Measurements from ENCODE around the gene KRT31. TPM values are rescaled to one million over a fixed set of nuclear protein-coding genes. Genes with fewer than 3 reads are reported as not detected.
A peak's percentile ranks its signal among the peaks of the same experiment; 100 is the strongest.

The KRT31 gene
- total and polyA plus RNA-seq, 2 of the 8 experiments (the other 6 are each of a cell fraction or from before 2014, with no cell fraction given): not detected

DNA sequence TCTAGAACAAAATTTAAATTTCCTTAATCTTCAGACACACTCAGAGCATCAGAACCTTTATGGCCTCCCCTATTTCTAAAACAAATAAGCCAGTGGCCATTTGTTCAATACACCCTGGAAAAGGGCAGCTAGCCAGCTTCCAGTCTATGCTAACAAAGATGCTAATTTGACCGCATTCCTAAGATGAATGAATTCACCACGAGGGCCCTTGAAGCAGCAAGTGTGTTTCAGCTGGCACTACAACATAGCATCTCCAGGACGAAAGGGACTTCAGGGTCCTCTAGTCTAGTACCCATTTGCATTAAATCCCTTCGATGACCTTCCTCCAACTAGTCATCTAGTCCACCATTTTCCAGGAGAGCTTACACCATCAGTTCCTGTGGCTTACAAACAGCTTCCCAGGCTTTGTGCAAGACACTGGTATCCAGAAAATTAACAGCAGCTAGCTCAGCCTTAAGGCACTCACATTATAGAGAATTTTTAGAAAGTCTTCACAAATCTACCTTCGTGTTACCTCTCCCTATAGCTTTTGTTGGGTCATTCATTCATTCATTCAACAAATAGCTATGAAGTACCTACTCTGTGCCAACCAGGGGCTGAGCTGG lies 16.0 kb upstream of the KRT31 start:
- TF ChIP-seq, protein P1, sequence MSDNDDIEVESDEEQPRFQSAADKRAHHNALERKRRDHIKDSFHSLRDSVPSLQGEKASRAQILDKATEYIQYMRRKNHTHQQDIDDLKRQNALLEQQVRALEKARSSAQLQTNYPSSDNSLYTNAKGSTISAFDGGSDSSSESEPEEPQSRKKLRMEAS (IDR thresholded peaks at IDR 0.05): peak; percentile 56; the same call in 1 of the 2 replicates
- TF ChIP-seq TEAD4 (IDR thresholded peaks at IDR 0.05; ENCODE audit: low read depth, low read length) (peak; percentile 78; the same call in 1 of the 2 replicates), TBP (IDR thresholded peaks at IDR 0.05; ENCODE audit: low read depth, low read length) (no peak), JUND (IDR thresholded peaks at IDR 0.05; ENCODE audit: low read length) (no peak), HDAC2 (IDR thresholded peaks at IDR 0.05; ENCODE audit: borderline replicate concordance in 1 of 2, low read depth in 2 of 2, low read length in 2 of 2) (no peak)
- CTCF ChIA-PET (ENCODE audit: partially characterized antibody): interaction anchor here (0.8 to 2.0 kb wide), 4 partner anchors 136 to 555 kb away, joined by 3 to 6 read pairs (median 4); no protein-coding TSS in a partner anchor

More for the DNA sequence above, 16.0 kb upstream of the KRT31 start:
- Histone ChIP-seq H3K23ac (ENCODE audit: insufficient read length) (no peak overlapping the region), H3K4me2 (ENCODE audit: insufficient read depth in 1 of 2, low read depth in 2 of 2, low read length in 2 of 2) (peak overlapping the region; percentile 3 to 33; a peak in 1 of 4 replicates), H3K4me1 (replicated peaks in 1 of 4; ENCODE audit: control insufficient read depth in 3 of 4, insufficient read depth in 4 of 4, low read length in 3 of 4) (peaks cover 0 to 7% (median 1%) of the 10 kb centered on the region in 4 experiments; a peak in 5 of 7 replicates), H2BK20ac (ENCODE audit: low read length) (no peak overlapping the region), H2AFZ (ENCODE audit: low read length) (0 out of 2 replicates have a peak overlapping the region, but pooled peaks have one; percentile 11), H3K27me3 (replicated peaks in 1 of 4; ENCODE audit: control insufficient read depth in 3 of 4, extremely low read depth in 1 of 4, insufficient read depth in 3 of 4, low read length in 3 of 4) (no peaks in the 10 kb centered on the region; a peak in 2 of 7 replicates), H3K23me2 (ENCODE audit: low read depth, low read length) (no peaks in the 10 kb centered on the region), H3K36me3 (ENCODE audit: control insufficient read depth in 2 of 4, insufficient read depth in 4 of 4, low read length in 3 of 4) (no peaks in the 10 kb centered on the region), H4K20me1 (replicated peaks in 1 of 2; ENCODE audit: control insufficient read depth in 1 of 2, insufficient read depth in 2 of 2, low read length in 2 of 2) (no peaks in the 10 kb centered on the region), H3K27ac (ENCODE audit: low read depth, low read length) (no peak overlapping the region), H4K91ac (replicated peaks; ENCODE audit: insufficient read length, low read length) (no peak overlapping the region), H4K5ac (ENCODE audit: insufficient read length, low read depth, low read length) (no peak overlapping the region), H3K18ac (ENCODE audit: extremely low read depth, low read length) (0 out of 2 replicates have a peak overlapping the region, but pooled peaks have one; percentile 9), H3K4me3 (ENCODE audit: extremely low read depth in 1 of 4, insufficient read depth in 2 of 4, low read depth in 3 of 4, low read length in 4 of 4) (no peak overlapping the region), H3K79me1 (ENCODE audit: low read depth, low read length) (no peaks in the 10 kb centered on the region), H2BK15ac (ENCODE audit: low read length) (no peak overlapping the region), H2BK12ac (ENCODE audit: low read depth, low read length) (peak overlapping the region; percentile 46; the same call in 1 of the 2 replicates), H3K4ac (replicated peaks; ENCODE audit: insufficient read length, low read depth, low read length) (no peak overlapping the region), H3K56ac (replicated peaks; ENCODE audit: insufficient read length, low read depth, low read length) (no peak overlapping the region), H3K79me2 (ENCODE audit: control insufficient read depth in 1 of 2, insufficient read depth in 2 of 2, low read length in 2 of 2) (no peaks in the 10 kb centered on the region), H2AK5ac (ENCODE audit: low read depth, low read length) (no peak overlapping the region), H3K9me3 (ENCODE audit: insufficient read depth in 2 of 2, low read depth in 1 of 2, low read length in 1 of 2) (no peaks in the 10 kb centered on the region), H3K14ac (ENCODE audit: insufficient read length) (no peak overlapping the region), H3K9ac (replicated peaks in 1 of 4; ENCODE audit: extremely low read depth in 1 of 4, low read depth in 3 of 4, low read length in 3 of 4) (no peak overlapping the region), H4K8ac (ENCODE audit: extremely low read depth, insufficient read depth, low read length) (no peak overlapping the region), H2BK120ac (replicated peaks; ENCODE audit: low read depth, low read length) (no peak overlapping the region), H2BK5ac (ENCODE audit: low read depth, low read length) (0 out of 2 replicates have a peak overlapping the region, but pooled peaks have one; percentile 13)
- POLR2A ChIA-PET (ENCODE audit: partially characterized antibody): interaction anchor here (0.6 to 1.0 kb wide), 2 partner anchors 279 to 1944 kb away, joined by 3 read pairs; no protein-coding TSS in a partner anchor
- peak; percentile 76 for FAIRE-seq
- no peak for DNase-seq (ENCODE audit: low read depth in 1 of 2, low spot score in 2 of 2)
- WGBS, 2 experiments (ENCODE audit: extremely low coverage in 1 of 2, insufficient coverage in 1 of 2, insufficient read length in 1 of 2, insufficient replicate concordance in 2 of 2, low coverage in 1 of 2, low lambda C conversion rate in 2 of 2, missing lambda C conversion rate in 1 of 2): 52% methylated on average over 5 of the region's 5 CpGs; no CpG with 5 or more reads in 1 of the 2 experiments
